Hepatocyte (in vitro differentiated cells): ENCODE data around the gene CCDC183.

Source experiments
- CTCF ChIP-seq: fragments of 200-600 bp; sonication (generic); IDR thresholded peaks from 2 replicates; pipeline ENCODE4 v1.5.1; 2016; ENCODE audit warnings: antibody characterized with exemption, mild to moderate bottlenecking; ENCODE audit not compliant: poor library complexity
- EZH2 ChIP-seq: fragments of 200-600 bp; sonication (generic); IDR thresholded peaks from 2 replicates; pipeline ENCODE4 v1.6.1; 2016; ENCODE audit warnings: antibody characterized with exemption, mild to moderate bottlenecking, borderline replicate concordance

- TF ChIP-seq CTCF (no peak), EZH2 (no peak)
These were observed 59.9 kb downstream of the CCDC183 start for GRCh38 chr9:136856079-136856476.
